Activated T-cell treated with anti-CD3 and anti-CD28 coated beads for 48 hours (primary cell): Measurements from ENCODE around the gene HOXC11.

Experiments
- DNase-seq: peaks from one replicate; pipeline ENCODE4 v3.0.0-alpha.2; 2020; ENCODE audit warnings: low read depth

Gene HOXC11

DNA sequence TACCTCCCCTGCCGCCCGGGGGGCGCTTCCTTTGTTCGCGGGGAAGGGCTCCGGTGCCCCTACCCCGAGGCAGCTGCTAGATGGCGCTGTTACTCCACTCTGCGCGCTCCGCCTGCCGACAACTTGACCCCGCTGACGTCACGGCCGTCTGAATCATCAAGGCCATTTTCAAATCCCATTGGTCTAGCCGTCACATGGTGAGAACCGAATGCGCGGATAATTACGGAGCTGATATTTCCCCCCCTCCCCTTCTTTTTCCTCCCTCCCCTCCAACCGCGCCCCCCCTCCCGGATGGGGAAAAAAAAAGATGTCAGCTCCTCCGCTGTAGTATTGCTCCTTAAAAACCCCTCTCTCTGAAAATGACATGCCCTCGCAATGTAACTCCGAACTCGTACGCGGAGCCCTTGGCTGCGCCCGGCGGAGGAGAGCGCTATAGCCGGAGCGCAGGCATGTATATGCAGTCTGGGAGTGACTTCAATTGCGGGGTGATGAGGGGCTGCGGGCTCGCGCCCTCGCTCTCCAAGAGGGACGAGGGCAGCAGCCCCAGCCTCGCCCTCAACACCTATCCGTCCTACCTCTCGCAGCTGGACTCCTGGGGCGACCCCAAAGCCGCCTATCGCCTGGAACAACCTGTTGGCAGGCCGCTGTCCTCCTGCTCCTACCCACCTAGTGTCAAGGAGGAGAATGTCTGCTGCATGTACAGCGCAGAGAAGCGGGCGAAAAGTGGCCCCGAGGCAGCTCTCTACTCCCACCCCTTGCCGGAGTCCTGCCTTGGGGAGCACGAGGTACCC lies 12.2 kb downstream of the HOXC11 start, which contains the start of gene HOXC10:
Gene HOXC10 (plus strand): TSS at position 246 of the 791 bp plus-strand sequence. CDS start 114 bp downstream, at position 360.
- peak; percentile 84 for DNase-seq

DNA sequence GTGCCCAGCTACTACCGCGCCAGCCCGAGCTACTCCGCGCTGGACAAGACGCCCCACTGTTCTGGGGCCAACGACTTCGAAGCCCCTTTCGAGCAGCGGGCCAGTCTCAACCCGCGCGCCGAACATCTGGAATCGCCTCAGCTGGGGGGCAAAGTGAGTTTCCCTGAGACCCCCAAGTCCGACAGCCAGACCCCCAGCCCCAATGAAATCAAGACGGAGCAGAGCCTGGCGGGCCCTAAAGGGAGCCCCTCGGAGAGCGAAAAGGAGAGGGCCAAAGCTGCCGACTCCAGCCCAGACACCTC lies 12.7 kb downstream of the HOXC11 start:
- no peak for DNase-seq

DNA sequence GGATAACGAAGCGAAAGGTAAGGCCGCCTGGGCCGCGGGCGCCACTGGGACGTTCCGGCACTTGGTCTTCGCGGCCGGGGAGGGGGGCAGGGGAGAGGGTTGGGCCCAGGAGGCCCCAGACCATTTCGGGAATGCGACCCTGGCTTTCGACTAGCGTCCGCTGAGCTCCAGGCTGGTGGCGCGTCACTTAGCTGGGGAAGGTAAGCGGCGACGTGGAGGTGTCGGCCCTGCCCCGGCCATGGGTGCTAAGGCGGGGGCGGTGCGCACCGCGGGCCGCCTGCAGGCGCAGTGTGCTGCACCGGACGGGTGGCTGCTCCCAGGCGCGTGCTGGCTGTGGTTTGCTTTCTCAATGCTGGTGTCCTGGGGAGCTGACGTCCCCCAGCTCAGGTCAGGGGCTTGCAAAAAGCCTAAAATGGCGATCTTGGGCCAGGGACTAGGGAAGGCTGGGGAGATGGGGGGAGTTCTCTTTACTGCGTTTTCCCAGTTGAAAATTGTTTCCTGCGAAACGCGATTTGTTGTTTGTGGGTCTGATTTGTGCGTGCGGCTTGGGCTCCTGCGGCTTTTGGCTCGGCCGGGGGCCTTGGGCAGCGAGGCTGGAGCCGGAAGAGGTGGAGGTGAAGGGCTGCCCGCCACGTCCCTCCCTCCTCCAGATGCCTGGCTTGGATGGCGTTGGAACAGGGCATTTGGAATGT lies 13.2 kb downstream of the HOXC11 start:
- DNase-seq: no peak

DNA sequence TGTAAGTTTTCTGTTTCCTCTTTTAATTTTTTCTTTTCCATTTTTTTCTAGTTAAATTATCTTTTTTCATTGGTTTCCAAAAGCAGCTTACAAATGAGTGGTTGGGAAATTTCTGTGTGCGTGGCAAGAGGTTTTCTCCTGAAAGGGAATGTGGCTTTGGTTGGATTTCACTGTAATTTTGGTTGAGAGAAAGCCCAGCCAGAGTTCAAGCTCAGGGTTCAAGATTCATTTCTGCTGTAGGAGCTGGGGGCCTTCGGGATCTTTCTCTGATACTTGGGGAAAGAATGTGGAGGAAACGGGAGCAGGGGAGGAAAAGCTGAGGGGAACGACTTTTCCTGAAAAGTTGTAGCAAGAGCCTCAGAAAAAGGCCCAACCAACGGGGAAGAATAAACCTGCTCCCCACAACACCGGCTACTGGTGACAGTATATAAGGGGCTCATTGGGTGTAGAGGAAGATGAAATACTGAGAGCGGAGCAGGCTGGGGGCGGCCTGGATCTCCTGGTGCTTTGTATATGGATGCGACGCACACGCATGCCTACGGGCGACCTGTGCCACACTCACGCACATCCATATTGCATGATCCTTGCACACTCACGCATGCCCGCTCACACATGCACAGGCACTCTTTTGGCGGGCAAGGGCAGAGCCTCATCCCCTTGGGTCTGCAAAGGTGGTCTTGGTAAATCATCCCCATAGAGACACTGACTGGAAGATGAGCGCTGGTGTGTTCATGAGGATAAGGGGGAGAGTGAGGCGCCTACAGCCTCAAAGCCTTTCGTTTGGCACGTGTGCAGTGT lies 14.0 kb downstream of the HOXC11 start:
- DNase-seq: no peak

DNA sequence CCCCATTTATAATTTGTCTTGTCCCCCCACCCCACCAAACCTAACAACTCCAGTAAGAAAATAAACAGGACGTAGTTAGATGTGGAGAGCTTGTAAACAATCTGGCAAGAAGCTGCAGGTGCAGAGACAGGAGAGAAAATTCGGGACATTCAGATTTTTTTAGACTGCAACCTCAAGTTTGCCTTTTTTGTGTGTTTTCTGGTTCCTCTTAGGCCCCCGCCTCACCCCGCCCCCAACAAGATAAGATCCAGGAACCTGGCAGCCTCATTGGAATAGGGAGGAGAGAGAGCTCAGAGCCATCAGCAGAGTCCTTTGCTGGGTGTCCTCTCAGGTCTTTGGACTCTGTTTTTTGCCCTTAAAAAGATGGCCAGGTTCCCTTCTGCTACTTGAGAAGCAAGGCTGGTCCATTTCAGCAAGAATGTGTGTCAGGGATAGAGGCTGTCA lies 14.9 kb downstream of the HOXC11 start:
- DNase-seq: no peak

DNA sequence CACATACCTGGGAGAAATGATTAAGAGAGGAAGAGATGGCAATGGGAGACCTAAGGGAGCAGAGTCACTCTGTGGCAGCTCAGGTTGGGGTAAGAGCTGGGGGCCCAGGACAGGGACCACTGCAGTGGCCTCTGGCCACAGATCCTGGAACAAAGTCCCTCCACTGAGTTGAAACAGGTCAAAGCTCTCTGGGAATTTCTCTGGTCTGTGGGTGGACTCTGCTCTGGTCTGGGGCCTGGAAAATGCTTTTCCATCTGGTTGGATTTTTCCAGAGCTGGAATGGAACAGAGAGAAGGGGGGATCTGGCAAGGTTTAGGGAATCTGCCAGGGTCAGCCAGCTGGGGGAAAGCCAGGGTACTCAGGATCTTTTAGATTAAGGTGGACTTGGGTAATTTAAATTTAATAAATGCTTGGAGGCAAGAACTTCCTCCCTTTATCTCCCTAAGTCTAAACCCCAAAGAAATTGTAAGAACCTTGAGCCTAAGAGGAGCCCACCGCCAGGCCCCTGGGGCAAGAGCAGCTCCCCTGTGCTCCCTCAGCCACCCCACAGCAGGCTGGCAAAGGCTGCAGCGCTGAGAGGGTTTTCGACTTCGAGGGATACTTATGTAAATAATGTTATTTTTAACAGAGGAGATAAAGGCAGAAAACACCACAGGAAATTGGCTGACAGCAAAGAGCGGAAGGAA lies 15.8 kb downstream of the HOXC11 start:
- no peak for DNase-seq

DNA sequence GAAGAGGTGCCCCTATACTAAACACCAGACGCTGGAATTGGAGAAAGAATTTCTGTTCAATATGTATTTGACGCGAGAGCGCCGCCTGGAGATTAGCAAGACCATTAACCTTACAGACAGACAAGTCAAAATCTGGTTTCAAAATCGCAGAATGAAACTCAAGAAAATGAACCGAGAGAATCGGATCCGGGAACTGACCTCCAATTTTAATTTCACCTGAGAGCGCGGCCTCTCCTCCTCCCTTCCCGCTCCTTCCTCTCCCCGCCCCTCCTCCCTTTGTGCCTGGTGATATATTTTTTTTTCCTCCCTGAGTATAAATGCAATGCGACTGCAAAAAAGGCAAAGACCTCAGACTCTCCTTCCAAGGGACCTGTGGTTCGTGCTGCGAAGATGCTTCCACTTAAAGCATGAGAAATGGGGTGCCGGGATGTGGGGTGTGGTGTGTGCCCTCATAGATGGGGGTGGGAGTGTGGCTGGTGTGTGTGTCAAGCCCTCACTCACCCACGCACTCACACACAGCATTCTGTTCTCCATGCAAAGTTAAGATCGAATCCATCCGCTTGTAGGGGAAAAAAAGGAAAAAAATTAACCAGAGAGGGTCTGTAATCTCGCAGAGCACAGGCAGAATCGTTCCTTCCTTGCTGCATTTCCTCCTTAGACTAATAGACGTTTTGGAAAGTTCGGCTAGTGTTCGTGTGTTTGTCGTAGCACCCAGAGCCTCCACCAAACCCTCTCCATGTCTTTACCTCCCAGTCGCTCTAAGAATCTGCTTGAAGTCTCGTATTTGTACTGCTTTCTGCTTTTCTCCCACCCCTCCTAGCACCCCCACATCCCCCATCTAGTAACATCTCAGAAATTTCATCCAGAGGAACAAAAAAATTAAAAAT lies 16.5 kb downstream of the HOXC11 start:
- DNase-seq: no peak

DNA sequence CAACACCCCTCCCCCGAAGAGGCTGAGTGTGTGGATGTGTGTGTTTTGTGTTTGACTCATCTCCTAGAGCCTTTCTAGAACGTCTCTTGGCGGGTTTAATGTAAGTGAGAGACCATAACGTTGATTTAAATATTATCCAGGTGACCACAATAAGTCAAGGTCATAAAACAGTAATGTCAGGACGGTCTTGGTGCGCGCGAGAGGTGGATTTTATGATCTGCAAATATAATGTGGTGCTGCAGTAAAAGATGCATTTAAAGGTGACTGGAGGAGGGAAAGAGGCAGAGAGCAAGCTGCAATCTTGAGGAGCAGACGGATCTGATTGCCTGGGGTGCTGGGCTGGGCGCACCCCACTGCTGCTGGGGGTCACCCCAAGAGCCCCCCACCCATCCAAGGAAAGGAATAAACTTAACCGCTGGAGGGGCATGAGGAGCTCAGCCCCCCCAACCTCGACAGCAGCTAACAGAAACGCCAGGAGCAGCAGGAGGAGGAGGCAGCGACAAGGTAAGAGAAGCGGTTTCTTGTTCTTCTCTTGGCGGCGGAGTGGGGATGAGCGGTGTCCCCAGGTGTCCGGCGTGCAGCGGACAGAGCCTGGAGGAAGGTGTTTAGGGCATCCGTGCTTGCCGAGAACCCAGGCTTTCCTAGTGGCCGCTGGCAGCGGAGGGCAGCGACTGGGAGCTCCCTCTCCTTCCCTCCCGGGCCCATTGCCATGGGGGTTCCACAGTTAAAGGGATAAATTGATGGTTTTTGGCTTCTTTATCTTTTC lies 17.6 kb downstream of the HOXC11 start:
- DNase-seq: no peak

DNA sequence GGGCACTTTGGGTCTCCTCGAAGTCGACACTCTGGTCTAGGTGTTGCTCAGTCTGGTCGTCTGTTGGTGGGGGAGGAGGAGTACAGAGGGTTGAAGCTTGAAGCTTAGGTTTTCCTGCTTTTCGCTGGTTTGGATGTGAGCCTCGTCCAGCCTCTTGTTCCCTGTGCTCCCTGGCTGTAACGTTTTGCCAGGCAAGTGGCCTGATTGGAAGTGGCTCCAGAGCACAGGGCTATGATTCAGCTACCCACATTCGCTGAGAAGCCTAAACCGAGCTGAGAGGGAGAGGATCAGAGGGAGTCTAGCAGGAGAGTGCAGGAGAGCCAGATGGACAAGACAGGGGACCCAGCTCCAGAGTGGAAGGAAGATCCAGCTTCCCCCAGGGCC lies 18.1 kb downstream of the HOXC11 start:
- no peak for DNase-seq

DNA sequence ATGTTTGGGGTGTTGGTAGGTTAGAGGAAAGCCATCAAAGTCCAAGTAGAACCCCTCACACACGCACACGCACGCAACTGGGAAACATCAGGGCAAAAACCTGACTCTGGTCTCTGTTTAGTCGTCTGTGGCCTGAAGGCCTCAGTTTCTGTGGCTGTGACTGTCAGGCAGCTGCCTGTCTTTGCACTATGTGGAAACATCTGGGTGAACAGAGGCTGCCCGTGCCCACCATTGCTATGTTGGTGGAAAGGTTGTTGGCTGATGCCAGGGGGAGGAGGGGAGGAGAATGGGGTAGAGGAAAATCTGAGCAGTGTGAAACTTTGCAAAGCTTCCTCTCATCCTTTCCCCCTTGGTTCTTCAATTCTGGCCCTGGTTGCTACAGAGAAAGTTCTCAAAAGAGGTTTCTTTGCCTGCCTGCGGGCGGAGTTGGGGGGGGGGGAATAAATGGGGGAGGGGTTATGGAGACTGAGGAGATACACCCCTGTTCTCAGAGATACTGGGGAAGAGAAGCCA lies 19.5 kb downstream of the HOXC11 start:
- no peak for DNase-seq

DNA sequence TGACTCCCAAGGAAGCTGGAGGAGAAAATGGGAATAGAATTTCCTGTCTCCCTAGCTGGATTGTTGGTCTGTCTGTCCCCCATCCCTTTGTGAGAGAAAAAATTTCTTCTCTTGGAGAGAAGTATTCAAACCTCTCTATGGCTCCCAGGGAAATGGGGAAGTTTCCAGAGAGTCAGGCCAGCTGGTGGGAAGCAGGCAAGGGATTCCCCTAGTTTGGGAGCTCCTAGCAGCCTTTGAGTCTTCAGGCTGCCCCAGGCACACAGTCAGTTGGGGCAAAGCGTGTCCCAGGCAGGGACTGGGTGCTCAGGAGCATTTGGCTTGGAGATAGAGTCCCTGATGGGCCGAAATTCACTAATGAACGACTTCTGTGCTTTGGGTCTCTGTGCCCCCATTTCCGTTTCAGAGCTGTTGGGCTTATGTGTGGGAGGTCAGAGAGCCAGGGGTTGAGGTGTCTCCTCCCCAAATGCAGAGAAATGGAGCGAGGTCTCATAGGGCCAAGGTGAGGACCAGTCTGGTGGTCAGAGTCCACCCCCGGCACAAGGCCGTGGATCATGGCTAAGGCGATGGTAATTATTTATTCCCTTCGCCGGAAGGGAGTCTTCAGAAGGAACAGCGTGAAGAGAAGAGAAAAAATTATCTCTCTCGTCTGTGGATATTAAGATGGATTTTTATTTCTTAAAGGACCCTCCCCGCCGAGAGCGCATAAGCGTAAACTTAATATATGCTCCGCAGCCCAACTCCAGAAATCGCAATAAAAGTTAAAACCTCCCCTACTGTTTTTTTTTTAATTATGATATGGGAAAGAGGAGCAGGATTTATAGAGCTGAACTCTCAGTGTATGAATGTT lies 20.5 kb downstream of the HOXC11 start:
- no peak for DNase-seq

DNA sequence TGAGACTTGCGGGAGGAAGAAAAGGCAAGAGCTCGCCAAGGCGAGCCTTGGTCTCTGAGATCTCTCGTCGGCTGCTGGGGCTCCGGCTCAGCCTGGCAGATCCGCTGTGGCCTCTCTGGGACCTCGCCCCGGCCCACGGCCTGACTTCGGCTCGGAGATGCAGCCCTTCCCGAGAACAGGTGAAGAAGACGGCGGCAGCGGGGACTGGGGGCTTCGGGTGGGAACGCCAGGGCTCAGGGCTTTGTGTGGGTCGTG lies 21.0 kb downstream of the HOXC11 start:
- no peak for DNase-seq

DNA sequence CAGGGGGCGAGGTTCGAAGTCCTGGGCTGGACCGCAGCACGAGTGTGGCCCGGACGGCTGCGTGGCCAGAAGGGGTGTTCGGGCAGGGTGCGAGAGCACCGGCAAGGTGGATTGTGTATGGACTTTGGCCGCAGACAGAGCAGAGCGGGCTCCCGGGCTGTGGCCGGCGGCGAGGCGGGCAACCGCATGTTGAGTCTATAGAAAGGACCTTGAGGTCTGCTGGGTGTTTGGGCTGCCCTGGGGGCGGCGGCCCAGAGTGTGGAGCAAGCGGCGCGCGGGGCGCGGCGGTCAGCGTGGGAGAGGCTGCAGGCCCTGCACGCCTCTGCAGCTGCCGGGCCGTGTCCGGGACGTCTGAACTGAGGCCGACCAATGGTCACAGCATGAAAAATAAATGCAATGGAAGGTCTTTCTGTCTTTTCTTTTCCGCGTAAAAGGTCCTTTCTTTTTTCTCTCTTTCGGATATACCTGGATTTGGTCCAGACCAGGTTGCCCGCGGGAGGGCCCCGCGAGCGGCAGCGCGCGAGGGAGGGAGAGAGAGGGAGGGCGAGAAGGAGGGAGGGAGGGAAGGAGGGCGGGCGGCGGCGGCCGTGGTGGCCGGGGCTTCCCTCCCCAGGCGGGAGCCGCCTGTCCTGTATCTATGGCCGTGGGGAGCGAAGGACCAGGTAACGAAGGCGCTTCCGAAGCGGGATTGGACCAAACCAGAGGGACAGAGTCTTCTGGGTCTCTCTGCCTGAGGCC lies 21.5 kb downstream of the HOXC11 start:
- no peak for DNase-seq

DNA sequence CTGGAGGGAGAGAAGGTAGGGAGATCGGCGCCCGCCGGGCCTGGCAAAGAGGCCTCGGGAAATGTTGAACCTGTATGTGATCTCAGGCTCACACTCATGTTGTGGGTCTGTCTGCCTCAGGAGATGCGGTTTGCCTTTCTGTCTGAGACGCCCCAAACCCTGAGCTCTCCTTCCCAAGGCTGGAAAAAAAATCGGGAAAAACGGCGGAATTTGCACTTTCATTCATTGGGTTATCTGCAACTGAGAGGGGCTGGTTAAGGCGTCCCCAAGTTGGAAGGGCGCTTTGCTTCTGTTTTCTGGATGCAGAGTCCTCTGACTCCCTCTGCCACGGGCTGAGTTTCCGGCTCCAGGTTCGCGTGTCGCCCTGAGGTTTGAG lies 22.1 kb downstream of the HOXC11 start:
- DNase-seq: no peak

DNA sequence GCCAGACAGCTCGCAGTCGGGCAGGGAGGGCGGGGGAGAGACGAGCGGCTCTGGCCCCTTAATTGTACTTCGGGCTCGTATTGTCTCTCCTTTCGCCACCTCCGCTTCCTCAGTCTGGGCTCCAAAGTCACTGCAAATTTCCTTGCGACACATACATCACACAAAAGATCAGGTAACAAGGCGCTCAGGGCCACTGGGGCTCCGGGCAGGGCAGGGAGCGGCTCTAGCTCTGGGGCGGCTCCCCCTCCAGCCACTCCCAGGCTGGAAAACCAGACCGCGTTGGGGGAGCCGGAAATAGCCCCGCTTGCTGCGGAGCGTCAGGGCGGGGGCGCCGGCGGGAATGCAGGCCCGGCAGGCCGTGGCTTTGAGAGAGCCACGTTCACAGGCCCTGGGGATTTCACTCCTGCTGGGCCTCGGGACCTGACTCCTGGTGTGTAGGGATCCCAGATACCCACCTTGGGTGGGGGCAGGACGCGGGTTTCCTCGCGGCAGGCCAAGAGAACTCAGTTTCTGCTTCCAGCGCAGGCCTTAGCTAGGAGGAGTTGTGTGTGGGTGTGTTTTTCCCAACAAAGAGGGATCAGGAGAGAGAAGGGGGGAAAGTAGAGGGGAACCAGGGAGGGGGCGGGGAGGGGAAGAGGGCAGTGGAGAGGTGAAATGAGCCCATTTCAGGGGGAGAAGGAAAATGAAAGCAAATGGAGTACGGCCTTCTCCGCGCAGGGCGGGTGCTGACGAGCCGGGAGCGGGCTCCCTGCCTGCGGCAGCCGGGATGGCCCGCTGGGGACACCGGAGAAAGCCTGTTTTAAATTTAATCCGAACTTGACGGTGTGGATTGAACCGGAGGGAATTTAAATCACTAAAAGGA lies 22.7 kb downstream of the HOXC11 start:
- no peak for DNase-seq

DNA sequence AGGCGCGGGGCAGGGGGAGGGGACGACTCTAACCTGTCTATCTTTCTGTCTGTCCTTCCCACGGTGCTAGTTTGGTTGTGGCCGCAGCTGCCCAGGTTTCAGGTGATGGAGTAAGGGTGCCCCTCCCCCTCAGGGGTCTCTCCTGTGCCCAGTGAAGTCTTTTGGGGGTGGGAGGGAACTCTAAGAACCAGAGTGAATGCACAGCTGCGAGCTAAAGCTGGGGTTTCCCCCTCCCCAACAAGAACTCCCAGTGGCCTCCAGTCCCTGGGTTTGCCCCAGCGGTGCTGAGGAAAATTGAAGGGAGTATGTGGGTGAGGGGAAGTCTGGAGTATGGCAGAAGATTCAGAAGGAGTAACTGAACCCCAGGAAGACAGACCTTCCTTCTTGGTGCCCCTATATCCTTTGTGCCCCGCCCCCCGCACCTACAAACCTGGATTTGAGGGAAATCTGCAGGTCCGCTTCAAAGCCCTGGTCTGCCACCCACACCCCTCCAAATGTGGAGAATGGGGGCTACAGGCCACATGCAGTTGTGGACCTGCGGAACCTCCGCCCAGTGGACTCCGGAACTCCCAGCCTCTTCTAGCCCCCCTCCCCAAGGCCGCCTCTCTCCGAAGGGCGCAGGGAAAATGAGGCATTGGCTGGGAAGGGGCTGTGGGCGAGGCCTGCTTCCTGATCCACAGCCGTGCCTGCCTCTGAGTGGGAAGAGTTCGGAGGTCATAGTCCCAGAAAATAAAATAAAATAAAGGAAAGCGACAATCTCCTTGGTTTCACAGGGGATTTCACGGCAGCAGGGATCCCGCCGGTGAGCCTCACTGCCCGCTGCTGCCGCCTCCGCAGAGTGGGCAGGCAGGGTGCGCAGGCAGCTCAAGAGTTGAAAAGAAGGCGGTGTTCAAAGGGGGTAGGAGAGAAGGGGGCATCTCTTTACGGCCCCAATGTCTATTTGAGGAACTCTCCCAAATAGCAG lies 23.6 kb downstream of the HOXC11 start:
- DNase-seq: no peak
